H1 (cell line): ENCODE results near the gene ACRV1. TPM values are rescaled to one million over a fixed set of nuclear protein-coding genes. Genes with fewer than 3 reads are reported as not detected.

Experiments
- CTCF ChIA-PET: fragments of 300-600 bp; sonication (Branson Sonifier 250); formaldehyde crosslinking; loops from one replicate; lab custom pipeline; 2021; ENCODE audit not compliant: partially characterized antibody; lab: Charles Lee
- POLR2A ChIA-PET: fragments of 300-600 bp; sonication (Branson Sonifier 250); formaldehyde crosslinking; loops from one replicate; lab custom pipeline; 2021; ENCODE audit warnings: inconsistent platforms; ENCODE audit not compliant: partially characterized antibody; lab: Charles Lee
- DNase-seq, 2 experiments: peaks; one replicate each; pipeline versions ENCODE4 v3.0.0 to v3.0.0-alpha.2; 2010 to 2022; ENCODE audit warnings: low spot score in 2 of 2, low read depth in 1 of 2, mixed read lengths in 1 of 2
- FAIRE-seq: peaks from 2 replicates; lab custom pipeline; 2011; peaks lifted over from hg19 to GRCh38; lab: Jason Lieb, UNC
- H2AFZ ChIP-seq: 2 replicates; pipeline ENCODE4 v1.8.1; 2012; ENCODE audit warnings: low read length, inconsistent platforms
- H2AK5ac ChIP-seq: 2 replicates; pipeline ENCODE4 v1.6.1; 2013; ENCODE audit warnings: low read depth, low read length
- H2BK120ac ChIP-seq: replicated peaks from 2 replicates; pipeline ENCODE3; 2013; ENCODE audit warnings: low read depth, low read length, inconsistent platforms
- H2BK12ac ChIP-seq: 2 replicates; pipeline ENCODE4 v1.6.1; 2013; ENCODE audit warnings: low read depth, low read length
- H2BK15ac ChIP-seq: 2 replicates; pipeline ENCODE4 v1.6.1; 2013; ENCODE audit warnings: low read length
- H2BK20ac ChIP-seq: 2 replicates; pipeline ENCODE4 v1.6.1; 2013; ENCODE audit warnings: low read length
- H2BK5ac ChIP-seq: 2 replicates; pipeline ENCODE4 v1.6.1; 2013; ENCODE audit warnings: low read depth, low read length
- H3K14ac ChIP-seq: 2 replicates; pipeline ENCODE4 v1.6.1; 2013; ENCODE audit warnings: inconsistent platforms; ENCODE audit not compliant: insufficient read length
- H3K18ac ChIP-seq: 2 replicates; pipeline ENCODE4 v1.6.1; 2013; ENCODE audit warnings: low read length; ENCODE audit errors: extremely low read depth
- H3K23ac ChIP-seq: 2 replicates; pipeline ENCODE4 v1.6.1; 2013; ENCODE audit warnings: inconsistent platforms; ENCODE audit not compliant: insufficient read length
- H3K23me2 ChIP-seq: 2 replicates; pipeline ENCODE4 v1.6.1; 2013; ENCODE audit warnings: low read depth, low read length
- H3K27ac ChIP-seq: 2 replicates; pipeline ENCODE4 v1.6.1; 2011; ENCODE audit warnings: low read depth, low read length, inconsistent platforms
- H3K27me3 ChIP-seq, 4 experiments: replicated peaks in 1 of 4; 1 replicate in 1 of 4; 2 replicates in 3 of 4; pipeline versions ENCODE4 v1.6.1 to v1.8.1; 2011 to 2013; ENCODE audit warnings: low read length in 3 of 4, mild to moderate bottlenecking in 3 of 4, inconsistent platforms in 2 of 4, mixed read lengths in 2 of 4, moderate library complexity in 1 of 4; ENCODE audit not compliant: control insufficient read depth in 3 of 4, insufficient read depth in 3 of 4; ENCODE audit errors: extremely low read depth in 1 of 4
- H3K36me3 ChIP-seq, 4 experiments: 2 replicates each; pipeline versions ENCODE4 v1.6.1 to v1.8.1; 2011 to 2013; ENCODE audit warnings: mild to moderate bottlenecking in 4 of 4, low read length in 3 of 4, moderate library complexity in 2 of 4, control low read depth in 1 of 4, inconsistent platforms in 1 of 4; ENCODE audit not compliant: insufficient read depth in 4 of 4, control insufficient read depth in 2 of 4
- H3K4ac ChIP-seq: replicated peaks from 2 replicates; pipeline ENCODE3; 2013; ENCODE audit warnings: low read length, low read depth, mixed read lengths, inconsistent platforms; ENCODE audit not compliant: insufficient read length
- H3K4me1 ChIP-seq, 4 experiments: replicated peaks in 1 of 4; 1 replicate in 1 of 4; 2 replicates in 3 of 4; pipeline versions ENCODE4 v1.6.1 to v1.8.1; 2011 to 2013; ENCODE audit warnings: low read length in 3 of 4, inconsistent platforms in 2 of 4, mixed read lengths in 1 of 4; ENCODE audit not compliant: insufficient read depth in 4 of 4, control insufficient read depth in 3 of 4
- H3K4me2 ChIP-seq, 2 experiments: 2 replicates each; pipeline versions ENCODE4 v1.6.1 to v1.8.1; 2011 to 2013; ENCODE audit warnings: low read depth in 2 of 2, low read length in 2 of 2, control low read depth in 1 of 2, inconsistent platforms in 1 of 2, mild to moderate bottlenecking in 1 of 2; ENCODE audit not compliant: insufficient read depth in 1 of 2
- H3K4me3 ChIP-seq, 4 experiments: fragments of 200-600, 300-600 bp in 1 of 4; sonication (generic), shearing (Covaris generic), sonication (Bioruptor Twin) in 1 of 4; 2 replicates each; pipeline versions ENCODE4 v1.5.1 to v1.8.1; 2011 to 2016; ENCODE audit warnings: low read length in 4 of 4, low read depth in 3 of 4, control low read depth in 2 of 4, inconsistent platforms in 2 of 4, mild to moderate bottlenecking in 2 of 4, mixed read lengths in 1 of 4, moderate library complexity in 1 of 4; ENCODE audit not compliant: insufficient read depth in 2 of 4; ENCODE audit errors: extremely low read depth in 1 of 4
- H3K56ac ChIP-seq: replicated peaks from 2 replicates; pipeline ENCODE3; 2013; ENCODE audit warnings: low read depth, mild to moderate bottlenecking, mixed read lengths, low read length, inconsistent platforms; ENCODE audit not compliant: insufficient read length
- H3K79me1 ChIP-seq: 2 replicates; pipeline ENCODE4 v1.6.1; 2013; ENCODE audit warnings: low read depth, low read length, control low read depth
- H3K79me2 ChIP-seq, 2 experiments: 2 replicates each; pipeline versions ENCODE4 v1.6.1 to v1.8.1; 2012 to 2013; ENCODE audit warnings: low read length in 2 of 2, mild to moderate bottlenecking in 2 of 2, inconsistent platforms in 1 of 2; ENCODE audit not compliant: insufficient read depth in 2 of 2, control insufficient read depth in 1 of 2
- H3K9ac ChIP-seq, 4 experiments: replicated peaks in 1 of 4; 1 replicate in 1 of 4; 2 replicates in 3 of 4; pipeline versions ENCODE4 v1.6.1 to v1.8.1; 2011 to 2013; ENCODE audit warnings: low read depth in 3 of 4, low read length in 3 of 4, control low read depth in 2 of 4, mild to moderate bottlenecking in 2 of 4, moderate library complexity in 2 of 4, inconsistent platforms in 1 of 4; ENCODE audit errors: extremely low read depth in 1 of 4
- H3K9me3 ChIP-seq, 2 experiments: 2 replicates each; pipeline versions ENCODE4 v1.6.1 to v1.8.1; 2012 to 2013; ENCODE audit warnings: mild to moderate bottlenecking in 2 of 2, moderate library complexity in 2 of 2, control low read depth in 1 of 2, inconsistent platforms in 1 of 2, low read depth in 1 of 2, low read length in 1 of 2, mixed read lengths in 1 of 2; ENCODE audit not compliant: insufficient read depth in 2 of 2
- H4K20me1 ChIP-seq, 2 experiments: replicated peaks in 1 of 2; 2 replicates each; pipeline versions ENCODE3 to v1.8.1; 2011 to 2013; ENCODE audit warnings: inconsistent platforms in 2 of 2, low read length in 2 of 2, mild to moderate bottlenecking in 1 of 2; ENCODE audit not compliant: insufficient read depth in 2 of 2, control insufficient read depth in 1 of 2
- H4K5ac ChIP-seq: 2 replicates; pipeline ENCODE4 v1.6.1; 2013; ENCODE audit warnings: low read length, low read depth, mixed read lengths, inconsistent platforms; ENCODE audit not compliant: insufficient read length
- H4K8ac ChIP-seq: 2 replicates; pipeline ENCODE4 v1.8.0; 2013; ENCODE audit warnings: mild to moderate bottlenecking, moderate library complexity, low read length, inconsistent platforms; ENCODE audit not compliant: insufficient read depth; ENCODE audit errors: extremely low read depth
- H4K91ac ChIP-seq: replicated peaks from 2 replicates; pipeline ENCODE3; 2013; ENCODE audit warnings: low read length, mixed read lengths, inconsistent platforms; ENCODE audit not compliant: insufficient read length
- CHD2 ChIP-seq: IDR thresholded peaks from 2 replicates; pipeline ENCODE4 v1.6.1; 2012; ENCODE audit warnings: low read length, improper control_type of control experiment
- KDM1A ChIP-seq: fragments of 200-600, 300-600 bp; sonication (generic); IDR thresholded peaks from 2 replicates; pipeline ENCODE4 v1.7.1; 2016; ENCODE audit warnings: mild to moderate bottlenecking, low read length, borderline replicate concordance
- POLR2AphosphoS5 ChIP-seq: IDR thresholded peaks from 2 replicates; pipeline ENCODE4 v1.6.1; 2011; ENCODE audit warnings: low read depth, low read length
- WGBS, 2 experiments: shearing (Covaris generic) in 1 of 2; methylation state at CpG; one replicate each; pipeline versions ENCODE4 v1.1.6 to v1.1.7; 2013 to 2015; ENCODE audit warnings: low lambda C conversion rate in 2 of 2, mixed read lengths in 2 of 2, inconsistent platforms in 1 of 2, low coverage in 1 of 2, missing lambda C conversion rate in 1 of 2; ENCODE audit not compliant: insufficient replicate concordance in 2 of 2, insufficient coverage in 1 of 2, insufficient read length in 1 of 2; ENCODE audit errors: extremely low coverage in 1 of 2, missing lambda C conversion rate in 1 of 2; 5-methylcytosine and 5-hydroxymethylcytosine counted together
- polyA plus RNA-seq, 7 experiments: library from polyadenylated mRNA; depleted of rRNA in 3 of 7; stranded (reverse) in 5 of 7; unstranded in 2 of 7; fragments of >200 nt in 5 of 7; fragments of 200-250 nt in 2 of 7; gene quantifications; 1 replicate in 5 of 7; 2 replicates in 1 of 7; 4 replicates in 1 of 7; pipeline versions ENCODE4 v1.2.1 to v1.2.3, GENCODE V29; 2011 to 2013; ENCODE audit warnings: missing spikeins in 2 of 7, mixed read lengths in 2 of 7
- total RNA-seq: library from RNA; stranded (reverse); fragmentation: NEBNext Ultra II Directional; extraction: Animal tissue kit (Norgen Biotek cat#: 25700); gene quantifications from 2 replicates; pipeline ENCODE4 v1.2.1, GENCODE V29; 2021

Gene ACRV1
- total and polyA plus RNA-seq, 2 of the 8 experiments (the other 6 are each of a cell fraction or from before 2014, with no cell fraction given), result 0.06 TPM; not detected in 1

GRCh38 chr11:125649465-125650166 lies 31.0 kb downstream of the ACRV1 start:
- H2BK5ac ChIP-seq, result no peak overlapping the region
- H3K23me2 ChIP-seq, result no peaks in the 10 kb centered on the region
- CTCF ChIA-PET, result interaction anchor here (0.6 to 1.5 kb wide), 7 partner anchors 9 to 129 kb away, joined by 3 to 5 read pairs (median 3); partner anchors contain the start of gene PATE2
- no peak overlapping the region for H2BK20ac ChIP-seq
- H3K56ac ChIP-seq, result no peak overlapping the region
- H3K14ac ChIP-seq, result no peak overlapping the region
- H4K8ac ChIP-seq, result no peak overlapping the region
- no peak overlapping the region for H2BK15ac ChIP-seq
- no peaks in the 10 kb centered on the region for H3K27me3 ChIP-seq
- H3K18ac ChIP-seq, result no peak overlapping the region
- H3K4ac ChIP-seq, result no peak overlapping the region
- no peaks in the 10 kb centered on the region for H3K9me3 ChIP-seq
- no peak overlapping the region for H2AFZ ChIP-seq
- FAIRE-seq (no peak), DNase-seq (no peak)
- H3K4me1 ChIP-seq, result no peaks in the 10 kb centered on the region
- no peak overlapping the region for H3K4me3 ChIP-seq
- peaks cover 0 to 44% of the 10 kb centered on the region in 2 experiments; a peak in 2 of 4 replicates for H3K79me2 ChIP-seq
- no peak overlapping the region for H2AK5ac ChIP-seq
- no peak overlapping the region for H3K9ac ChIP-seq
- H2BK120ac ChIP-seq, result no peak overlapping the region
- POLR2A ChIA-PET, result interaction anchor here (0.6 to 1.6 kb wide), 4 partner anchors 9 to 83 kb away, joined by 3 to 7 read pairs (median 4); no protein-coding TSS in a partner anchor
- WGBS, 2 experiments, result 90% methylated on average over 6 of the region's 6 CpGs; no CpG with 5 or more reads in 1 of the 2 experiments
- H4K91ac ChIP-seq, result no peak overlapping the region
- H3K23ac ChIP-seq, result no peak overlapping the region
- no peak overlapping the region for H2BK12ac ChIP-seq
- H4K20me1 ChIP-seq, result peaks cover 0 to 1% of the 10 kb centered on the region in 2 experiments
- H3K36me3 ChIP-seq, result peaks cover 7 to 69% (median 35%) of the 10 kb centered on the region in 4 experiments; a peak in 7 of 8 replicates
- no peak overlapping the region for H3K4me2 ChIP-seq
- H3K27ac ChIP-seq, result no peak overlapping the region
- 0 out of 2 replicates have a peak, but pooled peaks cover 3% of the 10 kb centered on the region for H3K79me1 ChIP-seq
- no peak overlapping the region for H4K5ac ChIP-seq
- no peak for TF ChIP-seq POLR2AphosphoS5
- no peak for TF ChIP-seq KDM1A
- TF ChIP-seq CHD2, result no peak
